OCI-LY1 (cell line): Measurements from ENCODE around the gene TMEM184A.
A peak's percentile ranks its signal among the peaks of the same experiment; 100 is the strongest.

Source experiments
- H2AFZ ChIP-seq: fragments of 200-600 bp; sonication (generic), shearing (Covaris generic); 2 replicates; pipeline ENCODE4 v1.6.0; 2014; ENCODE audit warnings: antibody characterized with exemption, mild to moderate bottlenecking, low read length
- H3F3A ChIP-seq: fragments of 200-600 bp; sonication (generic), shearing (Covaris generic); 2 replicates; pipeline ENCODE4 v1.6.0; 2014; ENCODE audit warnings: mild to moderate bottlenecking, antibody characterized with exemption, low read length, moderate library complexity; ENCODE audit not compliant: insufficient read depth
- H3K27ac ChIP-seq: fragments of 200-600 bp; sonication (generic); 2 replicates; pipeline ENCODE4 v1.5.1; 2014; ENCODE audit warnings: low read length, mixed run types, mild to moderate bottlenecking, low read depth; ENCODE audit not compliant: poor library complexity, severe bottlenecking
- H3K27me3 ChIP-seq: fragments of 200-600 bp; sonication (generic); 2 replicates; pipeline ENCODE4 v1.6.0; 2014; ENCODE audit warnings: antibody characterized with exemption, mild to moderate bottlenecking, low read length, moderate library complexity; ENCODE audit not compliant: insufficient read depth
- H3K36me3 ChIP-seq: fragments of 200-600 bp; sonication (generic); 2 replicates; pipeline ENCODE4 v1.6.1; 2014; ENCODE audit warnings: mild to moderate bottlenecking, antibody characterized with exemption, low read length, moderate library complexity, mixed read lengths; ENCODE audit not compliant: insufficient read depth
- H3K4me1 ChIP-seq: fragments of 200-600 bp; sonication (generic); 2 replicates; pipeline ENCODE4 v1.5.1; 2014; ENCODE audit warnings: mild to moderate bottlenecking, low read length, moderate library complexity; ENCODE audit not compliant: insufficient read depth, severe bottlenecking
- H3K4me2 ChIP-seq: fragments of 200-600 bp; sonication (generic), shearing (Covaris generic); 2 replicates; pipeline ENCODE4 v1.6.1; 2014; ENCODE audit warnings: low read length
- H3K4me3 ChIP-seq: fragments of 200-600 bp; sonication (generic); 2 replicates; pipeline ENCODE4 v1.5.1; 2014; ENCODE audit warnings: low read length, low read depth, mild to moderate bottlenecking, mixed read lengths; ENCODE audit not compliant: poor library complexity, severe bottlenecking
- H3K79me2 ChIP-seq: fragments of 200-600 bp; shearing (Covaris generic); 2 replicates; pipeline ENCODE4 v1.6.1; 2016; ENCODE audit warnings: mixed run types, low read length, mixed read lengths; ENCODE audit not compliant: insufficient read depth
- H3K9ac ChIP-seq: fragments of 200-600 bp; sonication (generic), shearing (Covaris generic); 2 replicates; pipeline ENCODE4 v1.6.1; 2014; ENCODE audit warnings: mild to moderate bottlenecking, low read length, mixed read lengths
- H3K9me2 ChIP-seq: fragments of 200-600 bp; sonication (generic), shearing (Covaris generic); 2 replicates; pipeline ENCODE4 v1.6.1; 2014; ENCODE audit warnings: low read depth, mild to moderate bottlenecking, low read length, mixed read lengths
- H3K9me3 ChIP-seq: fragments of 200-600 bp; shearing (Covaris generic); 2 replicates; pipeline ENCODE4 v1.6.1; 2014; ENCODE audit warnings: low read length, mixed read lengths
- H4K20me1 ChIP-seq: fragments of 200-600 bp; sonication (generic), shearing (Covaris generic); 2 replicates; pipeline ENCODE4 v1.6.0; 2016; ENCODE audit warnings: mild to moderate bottlenecking, low read length; ENCODE audit not compliant: insufficient read depth
- CTCF ChIP-seq: fragments of 200-600 bp; sonication (generic), shearing (Covaris generic); IDR thresholded peaks from 2 replicates; pipeline ENCODE4 v1.5.1; 2017; ENCODE audit warnings: mild to moderate bottlenecking, antibody characterized with exemption, low read length, moderate library complexity, mixed read lengths
- EZH2 ChIP-seq: fragments of 200-600 bp; sonication (generic), shearing (Covaris generic); IDR thresholded peaks from 2 replicates; pipeline ENCODE4 v1.8.0; 2017; ENCODE audit warnings: borderline replicate concordance, mixed run types, mild to moderate bottlenecking, antibody characterized with exemption, low read length, moderate library complexity, mixed read lengths

TMEM184A gene

DNA sequence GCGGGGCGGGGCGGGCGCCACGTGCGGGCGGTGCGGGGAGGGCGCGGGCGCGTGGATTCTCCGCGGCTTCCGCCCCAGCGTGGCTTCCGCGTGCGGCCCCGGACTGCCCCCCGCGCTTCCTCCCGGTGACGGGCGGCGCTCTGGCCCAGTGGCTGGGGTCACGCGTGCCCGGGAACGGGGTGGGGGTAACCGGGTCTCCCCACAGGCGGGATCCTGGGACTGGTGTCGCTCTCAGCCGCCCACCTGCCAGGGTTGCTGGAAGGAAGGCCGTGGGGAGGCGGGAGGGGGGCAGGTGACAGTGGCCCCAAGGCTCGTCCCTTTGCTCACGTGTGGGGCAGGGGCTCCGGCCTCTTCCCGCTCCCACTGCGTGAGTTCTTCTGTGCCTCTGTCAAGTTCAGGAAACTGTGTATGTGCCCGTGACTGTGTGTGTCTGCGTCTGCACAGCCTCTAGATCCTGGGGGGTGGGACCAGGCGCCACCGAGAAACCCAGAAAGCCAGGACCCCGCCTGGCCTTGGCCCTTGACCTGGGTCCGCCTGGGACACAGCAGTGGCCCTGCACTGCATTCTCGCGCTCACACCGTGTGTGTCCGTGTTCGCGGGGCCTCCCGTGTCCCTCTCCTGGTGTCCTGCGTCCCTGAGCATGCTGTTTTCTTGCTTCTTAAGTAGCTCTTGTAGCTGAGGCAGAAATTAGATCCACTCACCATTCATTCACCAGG, 24.6 kb downstream of the TMEM184A start:
- H3K27me3 ChIP-seq = no peaks in the 10 kb centered on the region
- H3K4me1 ChIP-seq = peaks cover 24% of the 10 kb centered on the region

GRCh38 chr7:1530946-1531262, 25.1 kb downstream of the TMEM184A start:
- peak overlapping the region; percentile 79 for H3K9ac ChIP-seq
- peaks cover 24% of the 10 kb centered on the region for H3K4me1 ChIP-seq

More for the DNA sequence above, 24.6 kb downstream of the TMEM184A start:
- H3K4me2 ChIP-seq = peak overlapping the region; percentile 85
- TF ChIP-seq CTCF (no peak), EZH2 (no peak)
- no peaks in the 10 kb centered on the region for H3K36me3 ChIP-seq
- peak overlapping the region; percentile 10 for H3K27ac ChIP-seq
- peak overlapping the region; percentile 83 for H3K4me3 ChIP-seq
- 0 out of 2 replicates have a peak, but pooled peaks cover 8% of the 10 kb centered on the region for H3K79me2 ChIP-seq
- H2AFZ ChIP-seq = no peak overlapping the region
- H3F3A ChIP-seq = no peaks in the 10 kb centered on the region
- H3K9me3 ChIP-seq = no peaks in the 10 kb centered on the region
- no peaks in the 10 kb centered on the region for H3K9me2 ChIP-seq
- H3K9ac ChIP-seq = peak overlapping the region; percentile 79
- H4K20me1 ChIP-seq = no peaks in the 10 kb centered on the region

GRCh38 chr7:1529383-1530116, 26.5 kb downstream of the TMEM184A start:
- Histone ChIP-seq H3K4me3 (no peak overlapping the region), H3K27ac (no peak overlapping the region), H3K4me2 (no peak overlapping the region), H3K9ac (no peak overlapping the region), H3F3A (no peaks in the 10 kb centered on the region), H3K9me2 (no peaks in the 10 kb centered on the region), H2AFZ (no peak overlapping the region), H3K9me3 (no peaks in the 10 kb centered on the region), H3K4me1 (peaks cover 24% of the 10 kb centered on the region), H3K36me3 (no peaks in the 10 kb centered on the region), H4K20me1 (no peaks in the 10 kb centered on the region), H3K27me3 (peaks cover 4% of the 10 kb centered on the region; the same call in 1 of the 2 replicates), H3K79me2 (0 out of 2 replicates have a peak, but pooled peaks cover 8% of the 10 kb centered on the region)
- TF ChIP-seq CTCF (no peak), EZH2 (no peak)

More at GRCh38 chr7:1530946-1531262, 25.1 kb downstream of the TMEM184A start:
- no peaks in the 10 kb centered on the region for H3K27me3 ChIP-seq
- peak overlapping the region; percentile 83 for H3K4me3 ChIP-seq
- no peaks in the 10 kb centered on the region for H3F3A ChIP-seq
- H3K27ac ChIP-seq = no peak overlapping the region
- no peaks in the 10 kb centered on the region for H4K20me1 ChIP-seq
- no peaks in the 10 kb centered on the region for H3K9me2 ChIP-seq
- H3K4me2 ChIP-seq = peak overlapping the region; percentile 85
- no peaks in the 10 kb centered on the region for H3K36me3 ChIP-seq
- H2AFZ ChIP-seq = no peak overlapping the region
- TF ChIP-seq CTCF (no peak), EZH2 (no peak)
- H3K9me3 ChIP-seq = no peaks in the 10 kb centered on the region
- H3K79me2 ChIP-seq = 0 out of 2 replicates have a peak, but pooled peaks cover 8% of the 10 kb centered on the region
